HG03378 (cell line): ENCODE data around the gene RBM15B.

Source experiments
- ATAC-seq: cut with Tn5 transposase; IDR thresholded peaks from one replicate; pipeline ENCODE4 v1.9.1; 2021; ENCODE audit warnings: mild to moderate bottlenecking, moderate library complexity; ENCODE audit not compliant: unreplicated experiment

RBM15B gene

GRCh38 chr3:51441282-51442030, 50.4 kb downstream of the RBM15B start:
- no peak for ATAC-seq

- no peak for ATAC-seq
Measured at GRCh38 chr3:51445544-51446280, 54.6 kb downstream of the RBM15B start.
